NT2/D1 (cell line): Measurements from ENCODE around the gene REV3L.
"Not testable (repeated sequence)": the region's sequence is repeated elsewhere in the genome, so short reads cannot be mapped to it uniquely, and the experiment has no call there.

Experiments
- DNase-seq: peaks from one replicate; pipeline ENCODE4 v3.0.0-alpha.2; 2011; ENCODE audit warnings: low read depth, low spot score
- H3K27me3 ChIP-seq: 2 replicates; pipeline ENCODE4 v1.6.0; 2011; ENCODE audit warnings: mild to moderate bottlenecking; ENCODE audit not compliant: insufficient read length, insufficient read depth
- H3K36me3 ChIP-seq: 2 replicates; pipeline ENCODE4 v1.6.1; 2011; ENCODE audit warnings: mild to moderate bottlenecking, low read length, mixed read lengths; ENCODE audit not compliant: insufficient read depth, insufficient read length
- H3K4me1 ChIP-seq: 2 replicates; pipeline ENCODE4 v1.5.1; 2011; ENCODE audit not compliant: insufficient read depth, insufficient read length
- H3K4me3 ChIP-seq: 2 replicates; pipeline ENCODE4 v1.5.1; 2011; ENCODE audit warnings: low read depth; ENCODE audit not compliant: insufficient read length
- H3K9ac ChIP-seq: 2 replicates; pipeline ENCODE4 v1.6.0; 2011; ENCODE audit warnings: low read depth; ENCODE audit not compliant: insufficient read length
- H3K9me3 ChIP-seq: 2 replicates; pipeline ENCODE4 v1.5.1; 2011; ENCODE audit warnings: mild to moderate bottlenecking, low read length; ENCODE audit not compliant: insufficient read depth
- SUZ12 ChIP-seq: IDR thresholded peaks from 2 replicates; pipeline ENCODE4 v1.6.1; 2011; ENCODE audit not compliant: insufficient read length, insufficient read depth; ENCODE audit errors: extremely low read depth
- YY1 ChIP-seq: IDR thresholded peaks from 2 replicates; pipeline ENCODE4 v1.6.1; 2011; ENCODE audit not compliant: insufficient read length, insufficient read depth
- ZNF274 ChIP-seq: IDR thresholded peaks from 2 replicates; pipeline ENCODE4 v1.6.1; 2011; ENCODE audit warnings: mild to moderate bottlenecking, low read depth, low read length

Gene REV3L

DNA sequence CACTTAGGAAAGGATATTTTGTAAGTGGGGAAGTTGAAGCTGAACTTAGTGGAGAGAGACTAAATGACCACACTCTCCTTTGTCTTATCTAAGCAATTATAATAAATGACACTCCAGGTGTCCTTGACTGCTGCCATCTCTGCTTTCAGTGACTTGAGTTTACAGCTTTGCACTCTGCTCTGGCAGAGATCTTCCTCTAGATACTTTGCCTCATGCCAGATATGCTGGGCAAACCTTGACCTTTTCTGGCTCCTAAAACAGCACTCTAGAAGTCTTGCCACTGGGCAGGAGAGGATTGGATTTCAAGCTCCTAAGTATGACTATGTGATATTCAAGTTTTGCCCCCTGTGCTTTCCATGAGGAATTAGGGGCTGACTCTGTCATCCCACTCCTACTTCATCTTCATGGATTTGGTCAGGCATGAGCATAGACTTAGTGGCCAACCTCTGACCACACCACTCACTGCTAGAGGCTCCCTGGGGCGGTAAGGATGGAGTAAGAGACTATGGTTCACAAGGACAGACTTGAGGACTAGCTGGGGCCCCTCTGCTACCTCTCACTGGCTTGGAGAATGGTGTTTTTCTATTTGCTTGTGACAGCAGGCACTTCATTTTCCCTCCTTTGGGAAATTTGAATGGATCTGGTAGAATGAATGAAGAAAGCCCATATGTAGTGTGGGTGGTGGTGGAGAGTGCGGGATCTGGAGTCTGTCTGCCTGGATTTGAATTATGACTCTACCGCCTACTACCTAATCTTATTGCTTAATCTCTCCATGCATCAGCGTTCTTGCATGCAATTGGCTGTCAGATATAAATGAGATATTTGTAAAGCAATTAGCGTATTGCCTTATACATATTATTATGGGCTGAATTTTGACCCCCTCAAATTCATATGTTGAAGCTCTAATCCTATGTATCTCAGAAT lies 191.4 kb downstream of the REV3L start:
- Histone ChIP-seq H3K4me1 (no peaks in the 10 kb centered on the region), H3K36me3 (peaks cover 8% of the 10 kb centered on the region), H3K27me3 (no peaks in the 10 kb centered on the region), H3K4me3 (no peak overlapping the region), H3K9ac (no peak overlapping the region), H3K9me3 (no peaks in the 10 kb centered on the region)
- no peak for TF ChIP-seq ZNF274
- TF ChIP-seq SUZ12 = no peak
- TF ChIP-seq YY1 = no peak
- DNase-seq = no peak

DNA sequence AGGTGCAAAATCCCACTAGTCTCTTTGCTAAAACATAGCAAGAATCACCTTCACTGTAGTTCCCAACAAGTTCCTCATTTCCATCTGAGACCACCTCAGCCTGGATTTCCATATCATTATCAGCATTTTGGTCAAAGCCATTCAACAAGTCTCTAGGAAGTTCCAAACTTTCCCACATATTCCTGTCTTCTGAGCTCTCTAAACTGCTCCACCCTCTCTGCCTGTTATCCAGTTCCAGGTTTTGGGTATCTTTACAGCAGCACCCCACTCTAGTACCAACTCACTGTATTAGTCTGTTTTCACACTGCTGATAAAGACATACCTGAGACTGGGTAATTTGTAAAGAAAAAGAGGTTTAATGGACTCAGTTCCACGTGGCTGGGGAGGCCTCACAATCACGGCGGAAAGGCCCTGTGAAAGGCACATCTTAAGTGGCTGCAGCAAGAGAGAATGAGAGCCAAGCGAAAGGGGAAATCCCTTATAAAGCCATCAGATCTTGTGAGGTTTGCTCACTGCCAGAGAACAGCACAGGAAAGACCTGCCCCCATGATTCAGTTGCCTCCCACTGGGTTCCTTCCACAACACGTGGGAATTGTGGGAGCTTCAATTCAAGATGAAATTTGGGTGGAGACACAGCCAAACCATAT lies 192.2 kb downstream of the REV3L start:
- H3K4me3 ChIP-seq, H3K36me3 ChIP-seq: not testable (repeated sequence)

DNA sequence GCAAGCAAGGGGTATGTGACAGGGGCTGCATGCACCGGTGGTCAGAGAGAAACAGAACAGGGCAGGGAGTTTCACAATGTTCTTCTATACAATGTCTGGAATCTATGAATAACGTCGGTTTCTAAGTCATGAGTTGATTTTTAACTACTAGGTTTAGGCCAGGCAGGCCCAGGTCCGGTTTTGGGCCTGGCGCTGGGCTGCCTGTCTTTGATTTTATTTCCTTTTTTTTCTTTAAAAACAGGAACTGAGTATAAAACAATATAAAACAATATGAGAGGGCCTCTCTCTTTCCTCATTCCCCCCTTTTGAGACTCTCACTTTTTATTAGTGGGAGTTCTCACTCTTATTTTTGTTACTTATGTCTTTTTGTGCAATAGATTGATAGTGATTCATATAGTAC lies 198.7 kb downstream of the REV3L start:
- not testable (repeated sequence) for DNase-seq, H3K9ac ChIP-seq, H3K4me3 ChIP-seq

More for the DNA sequence above, 192.2 kb downstream of the REV3L start:
- not testable (repeated sequence) for DNase-seq, H3K4me1 ChIP-seq, H3K27me3 ChIP-seq, H3K9me3 ChIP-seq, H3K9ac ChIP-seq

DNA sequence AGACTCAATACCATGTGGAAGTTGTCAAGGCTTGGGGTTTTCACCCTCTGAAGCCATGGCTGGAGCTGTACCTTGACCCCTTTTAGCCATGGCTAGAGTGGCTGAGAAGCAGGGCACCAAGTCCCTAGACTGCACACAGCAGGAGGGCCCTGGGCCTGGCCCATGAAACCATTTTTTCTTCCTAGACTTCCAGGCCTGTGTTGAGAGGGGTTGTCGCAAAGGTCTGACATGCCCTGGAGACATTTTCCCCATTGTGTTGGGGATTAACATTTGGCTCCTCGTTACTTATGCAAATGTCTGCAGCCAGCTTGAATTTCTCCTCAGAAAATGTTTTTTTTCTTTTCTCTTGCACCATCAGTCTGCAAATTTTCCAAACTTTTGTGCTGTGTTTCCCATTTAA lies 199.3 kb downstream of the REV3L start:
- H3K36me3 ChIP-seq = peaks cover 13% of the 10 kb centered on the region
- peaks cover 25% of the 10 kb centered on the region; the same call in 1 of the 2 replicates for H3K9me3 ChIP-seq
- H3K27me3 ChIP-seq = no peaks in the 10 kb centered on the region
- H3K4me3 ChIP-seq = no peak overlapping the region
- peak; percentile 52 for DNase-seq
- TF ChIP-seq ZNF274 (no peak), SUZ12 (no peak), YY1 (no peak)
- H3K9ac ChIP-seq = no peak overlapping the region
- H3K4me1 ChIP-seq = peaks cover 3% of the 10 kb centered on the region

More for the DNA sequence above, 198.7 kb downstream of the REV3L start:
- not testable (repeated sequence) for H3K4me1 ChIP-seq, H3K36me3 ChIP-seq, H3K27me3 ChIP-seq
- peaks cover 25% of the 10 kb centered on the region; the same call in 1 of the 2 replicates for H3K9me3 ChIP-seq

DNA sequence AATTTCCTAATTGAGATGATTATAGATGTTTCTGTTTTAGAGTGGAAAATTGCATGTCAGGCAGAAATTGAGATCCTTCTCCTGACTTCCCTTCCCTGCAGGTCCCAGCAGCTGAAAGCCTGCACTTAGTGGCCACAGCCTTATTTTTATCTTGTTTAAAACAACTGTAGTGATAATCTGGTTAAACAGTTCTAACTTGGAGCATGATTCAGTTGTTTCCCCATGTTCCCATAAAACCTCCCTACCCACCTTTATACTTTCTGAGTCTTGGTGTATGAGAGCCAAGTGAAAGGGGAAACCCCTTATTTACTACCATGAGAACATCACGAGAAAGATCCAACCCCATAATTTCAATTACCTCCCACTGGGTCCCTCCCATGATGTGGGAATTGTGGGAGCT lies 200.5 kb downstream of the REV3L start:
- no peak for DNase-seq
- H3K9me3 ChIP-seq = peaks cover 29% of the 10 kb centered on the region; the same call in 1 of the 2 replicates
- no peak overlapping the region for H3K4me3 ChIP-seq
- no peak overlapping the region for H3K9ac ChIP-seq
- peaks cover 3% of the 10 kb centered on the region for H3K4me1 ChIP-seq
- no peaks in the 10 kb centered on the region for H3K27me3 ChIP-seq
- TF ChIP-seq ZNF274 (no peak), YY1 (no peak), SUZ12 (no peak)
- H3K36me3 ChIP-seq = peaks cover 25% of the 10 kb centered on the region

DNA sequence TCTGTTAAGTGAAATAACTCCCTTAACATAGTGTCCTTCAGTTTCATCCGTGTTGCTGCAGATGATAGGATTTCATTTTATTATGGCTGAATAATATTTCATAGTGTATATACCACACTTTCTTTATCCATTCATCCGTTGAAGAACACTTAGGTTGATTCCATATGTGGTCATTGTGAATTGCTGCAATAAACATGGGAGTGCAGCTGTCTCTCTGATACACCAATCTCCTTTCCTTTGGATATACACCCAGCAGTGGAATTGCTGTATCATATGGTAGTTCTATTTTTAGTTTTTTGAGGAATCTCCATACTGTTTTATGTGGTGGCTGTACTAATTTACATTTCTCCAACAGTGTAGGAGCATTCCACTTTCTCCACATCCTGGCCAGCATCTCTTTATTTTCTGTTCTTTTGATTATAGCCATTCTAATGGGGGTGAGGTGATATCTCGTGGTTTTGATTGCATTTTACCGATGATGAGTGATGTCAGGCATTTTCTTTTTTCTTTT lies 202.5 kb downstream of the REV3L start:
- no peak for TF ChIP-seq SUZ12
- no peak for TF ChIP-seq ZNF274
- TF ChIP-seq YY1 = no peak
- peaks cover 41% of the 10 kb centered on the region for H3K36me3 ChIP-seq
- peaks cover 29% of the 10 kb centered on the region; the same call in 1 of the 2 replicates for H3K9me3 ChIP-seq
- H3K9ac ChIP-seq = no peak overlapping the region
- no peak overlapping the region for H3K4me3 ChIP-seq
- peaks cover 3% of the 10 kb centered on the region for H3K4me1 ChIP-seq
- no peaks in the 10 kb centered on the region for H3K27me3 ChIP-seq
- no peak for DNase-seq

DNA sequence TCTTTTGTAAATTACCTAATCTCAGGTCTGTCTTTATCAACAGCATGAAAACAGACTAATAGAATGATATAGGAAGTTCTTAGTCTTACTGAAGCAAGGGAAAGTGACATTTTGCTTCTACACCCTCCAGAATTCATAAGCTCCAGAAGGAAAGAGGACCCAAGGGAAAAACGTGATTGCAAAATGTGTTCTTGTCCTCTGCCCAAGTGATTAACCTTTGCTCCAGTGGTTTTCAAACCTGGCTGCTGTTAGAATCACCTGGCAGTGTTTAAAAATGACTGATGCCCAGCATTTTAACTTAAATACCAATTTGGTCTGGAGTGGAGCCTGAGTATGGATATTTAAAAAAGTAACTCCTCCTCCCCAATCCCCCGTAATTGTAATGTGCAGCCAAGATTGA lies 204.3 kb downstream of the REV3L start:
- H3K4me1 ChIP-seq = peaks cover 3% of the 10 kb centered on the region
- DNase-seq = no peak
- no peaks in the 10 kb centered on the region for H3K27me3 ChIP-seq
- no peak overlapping the region for H3K9ac ChIP-seq
- peaks cover 28% of the 10 kb centered on the region for H3K9me3 ChIP-seq
- no peak overlapping the region for H3K4me3 ChIP-seq
- TF ChIP-seq ZNF274 = no peak
- TF ChIP-seq YY1 = no peak
- no peak for TF ChIP-seq SUZ12
- H3K36me3 ChIP-seq = peaks cover 51% of the 10 kb centered on the region
